K562 (cell line): ENCODE data around the gene BAD. TPM values are rescaled to one million over a fixed set of nuclear protein-coding genes. Genes with fewer than 3 reads are reported as not detected.
A peak's percentile ranks its signal among the peaks of the same experiment; 100 is the strongest.

Experiments
- ARID4B ChIP-seq: sonication (generic); formaldehyde crosslinking; IDR thresholded peaks from 2 replicates; pipeline ENCODE4 v1.8.0; 2022; ENCODE audit warnings: mild to moderate bottlenecking, missing genetic modification reagents
- EP400 ChIP-seq: fragments of 450-650 bp; IDR thresholded peaks from 2 replicates; pipeline ENCODE4 v1.6.1; 2017; ENCODE audit warnings: antibody characterized with exemption, mild to moderate bottlenecking, moderate library complexity
- KAT2B ChIP-seq: IDR thresholded peaks from one replicate; pipeline ENCODE4 v1.6.1; 2012; ENCODE audit warnings: low read depth, mild to moderate bottlenecking, control low read depth, inconsistent platforms, low read length, moderate library complexity
- KAT7 ChIP-seq: sonication (generic); formaldehyde crosslinking; IDR thresholded peaks from 2 replicates; pipeline ENCODE4 v1.8.0; 2022; ENCODE audit warnings: missing genetic modification reagents, mild to moderate bottlenecking, borderline replicate concordance
- NR2F6 ChIP-seq: fragments of 450-650 bp; formaldehyde crosslinking; IDR thresholded peaks from 2 replicates; pipeline ENCODE4 v1.4.0; 2020; ENCODE audit warnings: mild to moderate bottlenecking
- NRF1 ChIP-seq, 2 experiments: fragments of 450-650 bp; IDR thresholded peaks in 1 of 2; conservative IDR thresholded peaks in 1 of 2; 2 replicates each; pipeline ENCODE4 v1.6.1; 2014; ENCODE audit warnings: mild to moderate bottlenecking in 2 of 2
- PHB2 ChIP-seq: fragments of 450-650 bp; IDR thresholded peaks from 2 replicates; pipeline ENCODE4 v1.6.1; 2017; ENCODE audit warnings: low read depth
- SMARCE1 ChIP-seq: fragments of 450-650 bp; IDR thresholded peaks from 2 replicates; pipeline ENCODE4 v1.7.1; 2016; ENCODE audit warnings: mild to moderate bottlenecking
- TAF7 ChIP-seq: fragments of 450-650 bp; IDR thresholded peaks from 2 replicates; pipeline ENCODE4 v1.6.1; 2016; ENCODE audit warnings: missing genetic modification characterization, missing compliant biosample characterization
- TCFL5 ChIP-seq: fragments of 250-450 bp; sonication (Bioruptor Pico); conservative IDR thresholded peaks from 2 replicates; pipeline ENCODE4 v1.6.1; 2021; ENCODE audit warnings: mild to moderate bottlenecking, moderate library complexity, matching md5 sums
- ZBTB2 ChIP-seq: fragments of 450-650 bp; IDR thresholded peaks from 2 replicates; pipeline ENCODE4 v1.6.1; 2016; ENCODE audit warnings: antibody characterized with exemption
- ZNF217 ChIP-seq: sonication (generic); formaldehyde crosslinking; IDR thresholded peaks from 2 replicates; pipeline ENCODE4 v1.8.0; 2022; ENCODE audit warnings: mild to moderate bottlenecking, missing genetic modification reagents
- polyA plus RNA-seq, 8 experiments: library from polyadenylated mRNA; depleted of rRNA in 4 of 8; stranded (reverse) in 5 of 8; unstranded in 3 of 8; fragments of >200 nt; fragmentation: Nextera tagmentation in 2 of 8; fragmentation: Illumina TruSeq in 1 of 8; extraction: Ambion mirVana in 2 of 8; extraction: Trizol in 1 of 8; gene quantifications; 2 replicates each; pipeline versions ENCODE4 v1.2.1 to v1.2.3, GENCODE V29; 2011 to 2014; ENCODE audit warnings: inconsistent platforms in 1 of 8, missing spikeins in 1 of 8
- total RNA-seq, 7 experiments: library from RNA; depleted of rRNA in 6 of 7; stranded (reverse); fragments of >200 nt in 6 of 7; fragmentation: Illumina TruSeq in 2 of 7; extraction: Trizol in 2 of 7; gene quantifications; 2 replicates each; pipeline versions ENCODE4 v1.2.1 to v1.2.3, GENCODE V29; 2011 to 2021; ENCODE audit warnings: low replicate concordance in 1 of 7
- TF ChIP-seq, protein P1 (sequence below), 2 experiments: IDR thresholded peaks; 2 replicates each; pipeline ENCODE4 v1.6.1; 2011; ENCODE audit warnings: borderline replicate concordance in 1 of 2, control low read depth in 1 of 2, low read depth in 1 of 2, low read length in 1 of 2, mild to moderate bottlenecking in 1 of 2, mixed read lengths in 1 of 2, moderate library complexity in 1 of 2; ENCODE audit not compliant: insufficient read depth in 1 of 2, insufficient read length in 1 of 2, poor library complexity in 1 of 2, severe bottlenecking in 1 of 2; ENCODE audit errors: extremely low read depth in 1 of 2
- TF ChIP-seq, protein P2 (sequence below): sonication (generic); formaldehyde crosslinking; IDR thresholded peaks from 2 replicates; pipeline ENCODE4 v1.9.0; 2022; ENCODE audit warnings: mild to moderate bottlenecking, missing genetic modification reagents
- TF ChIP-seq, protein P3 (sequence below): fragments of 250-450 bp; sonication (Bioruptor Pico); IDR thresholded peaks from 2 replicates; pipeline ENCODE4 v1.8.0; 2022; ENCODE audit warnings: moderate library complexity, mild to moderate bottlenecking, inconsistent platforms

The BAD gene
- total and polyA plus RNA-seq, 9 of the 15 experiments (the other 6 are each of a cell fraction or from before 2014, with no cell fraction given): 0.61 to 45.6 (median 11.8) TPM

DNA sequence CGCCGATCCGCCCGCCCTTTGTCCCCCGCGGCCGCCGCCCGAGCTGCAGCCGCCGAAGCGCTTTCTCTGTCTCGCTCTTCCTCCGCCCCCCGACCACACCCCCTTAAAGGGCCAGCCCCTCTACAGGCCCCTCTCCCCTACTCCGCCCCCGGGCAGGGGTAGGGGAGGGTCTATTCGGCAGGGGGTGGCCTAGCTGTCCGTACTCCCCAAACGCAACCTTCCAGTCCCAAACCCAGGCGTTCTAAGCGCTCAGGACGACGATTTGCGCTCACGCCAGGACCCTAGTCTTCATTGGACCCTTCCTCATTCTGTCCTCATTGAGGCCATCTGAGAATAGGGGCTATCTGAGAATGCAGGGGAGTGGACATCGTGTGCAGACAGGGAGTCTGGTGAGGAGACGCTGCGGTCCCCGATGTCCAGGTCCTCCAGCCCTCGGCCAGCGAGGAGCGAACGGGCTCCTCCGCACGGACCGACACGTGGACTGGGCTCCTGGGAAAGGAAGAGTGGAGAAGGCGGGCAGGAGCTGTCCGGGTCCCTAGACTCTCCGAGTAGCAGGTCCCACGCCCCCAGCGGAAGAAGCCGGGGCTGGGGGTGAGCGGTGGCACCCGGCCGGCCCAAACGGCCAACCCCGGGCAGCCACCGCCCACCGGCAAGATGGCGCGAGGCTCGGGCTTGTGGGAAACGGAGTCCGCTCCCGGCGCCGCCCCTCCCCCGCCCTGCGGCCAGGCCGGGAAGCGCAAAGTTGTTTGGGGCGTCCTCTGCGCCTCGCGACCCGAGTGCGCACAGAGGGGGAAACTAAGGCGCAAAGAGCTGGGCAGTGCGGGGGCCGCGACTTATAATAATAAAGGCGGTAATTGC is 37.4 kb downstream of the BAD start, which contains the start of gene PPP1R14B (continued):
- TF ChIP-seq, protein P1, sequence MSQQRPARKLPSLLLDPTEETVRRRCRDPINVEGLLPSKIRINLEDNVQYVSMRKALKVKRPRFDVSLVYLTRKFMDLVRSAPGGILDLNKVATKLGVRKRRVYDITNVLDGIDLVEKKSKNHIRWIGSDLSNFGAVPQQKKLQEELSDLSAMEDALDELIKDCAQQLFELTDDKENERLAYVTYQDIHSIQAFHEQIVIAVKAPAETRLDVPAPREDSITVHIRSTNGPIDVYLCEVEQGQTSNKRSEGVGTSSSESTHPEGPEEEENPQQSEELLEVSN (IDR thresholded peaks at IDR 0.05; ENCODE audit: borderline replicate concordance in 1 of 2, extremely low read depth in 1 of 2, insufficient read depth in 1 of 2, insufficient read length in 1 of 2, low read depth in 1 of 2, low read length in 1 of 2, poor library complexity in 1 of 2, severe bottlenecking in 1 of 2): peak; percentile 86 to 95
- TF ChIP-seq NR2F6 (CRISPR knock-in tag): no peak
- peak; percentile 95 for TF ChIP-seq EP400
- no peak for TF ChIP-seq ZNF217 (CRISPR knock-in tag)
- no peak for TF ChIP-seq PHB2
- TF ChIP-seq ARID4B (CRISPR knock-in tag): peak; percentile 93
- TF ChIP-seq NRF1 (conservative IDR thresholded peaks at IDR 0.05 in 1 of 2, IDR thresholded peaks at IDR 0.05 in 1 of 2): peak; percentile 62 to 73
- TF ChIP-seq, protein P2, sequence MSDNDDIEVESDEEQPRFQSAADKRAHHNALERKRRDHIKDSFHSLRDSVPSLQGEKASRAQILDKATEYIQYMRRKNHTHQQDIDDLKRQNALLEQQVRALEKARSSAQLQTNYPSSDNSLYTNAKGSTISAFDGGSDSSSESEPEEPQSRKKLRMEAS: peak; percentile 97
- TF ChIP-seq, protein P3, sequence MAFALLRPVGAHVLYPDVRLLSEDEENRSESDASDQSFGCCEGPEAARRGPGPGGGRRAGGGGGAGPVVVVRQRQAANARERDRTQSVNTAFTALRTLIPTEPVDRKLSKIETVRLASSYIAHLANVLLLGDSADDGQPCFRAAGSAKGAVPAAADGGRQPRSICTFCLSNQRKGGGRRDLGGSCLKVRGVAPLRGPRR (CRISPR knock-in tag): no peak
- TF ChIP-seq TCFL5: no peak
- TF ChIP-seq KAT2B: no peak
- TF ChIP-seq TAF7 (tag): peak; percentile 43; the same call in 1 of the 2 replicates
- peak; percentile 70; the same call in 1 of the 2 replicates for TF ChIP-seq ZBTB2
- TF ChIP-seq KAT7: peak; percentile 17
- TF ChIP-seq SMARCE1: no peak
